Panc1 (cell line): Measurements from ENCODE around the gene FKBP5. TPM values are rescaled to one million over a fixed set of nuclear protein-coding genes. Genes with fewer than 3 reads are reported as not detected.
"Not testable (repeated sequence)": the region's sequence is repeated elsewhere in the genome, so short reads cannot be mapped to it uniquely, and the experiment has no call there.

ENCODE experiments used
- ATAC-seq: fragments of 200-7000 bp; cut with Tn5 transposase; 2 replicates; pipeline ENCODE4 v1.9.1; 2020; ENCODE audit warnings: mild to moderate bottlenecking, moderate library complexity
- BruUV-seq: library from RNA; stranded (reverse); fragments of 400-500 nt; replicated peaks from 2 replicates; lab custom pipeline; 2021; lab: Mats Ljungman, UMichigan
- CTCF ChIA-PET: fragments of 300-600 bp; sonication (Branson Sonifier 250); formaldehyde crosslinking; loops from one replicate; lab custom pipeline; 2022; ENCODE audit warnings: antibody characterized with exemption; lab: Charles Lee
- POLR2A ChIA-PET: fragments of 300-600 bp; sonication (Branson Sonifier 250); formaldehyde crosslinking; loops from one replicate; lab custom pipeline; 2022; ENCODE audit warnings: antibody characterized with exemption; lab: Charles Lee
- DNase-seq: peaks from one replicate; pipeline ENCODE4 v3.0.0-alpha.2; 2010; ENCODE audit warnings: low read depth, low spot score
- H3K27ac ChIP-seq: 2 replicates; pipeline ENCODE4 v1.5.1; 2011; ENCODE audit warnings: mild to moderate bottlenecking, low read length, inconsistent platforms
- H3K27me3 ChIP-seq: fragments of 200-500 bp; sonication (Bioruptor generic); 2 replicates; pipeline ENCODE4 v1.6.0; 2014; ENCODE audit warnings: low read length, inconsistent platforms; ENCODE audit not compliant: control insufficient read depth, insufficient read depth
- H3K36me3 ChIP-seq: fragments of 200-500 bp; sonication (Bioruptor generic); 2 replicates; pipeline ENCODE4 v1.5.1; 2014; ENCODE audit warnings: inconsistent platforms, mild to moderate bottlenecking, low read length, moderate library complexity; ENCODE audit not compliant: control insufficient read depth, insufficient read depth
- H3K4me1 ChIP-seq: 2 replicates; pipeline ENCODE4 v1.5.1; 2011; ENCODE audit warnings: inconsistent platforms, mild to moderate bottlenecking, low read length, moderate library complexity; ENCODE audit not compliant: control insufficient read depth, insufficient read depth
- H3K4me3 ChIP-seq, 2 experiments: 2 replicates each; pipeline ENCODE4 v1.5.1; 2011 to 2012; ENCODE audit warnings: low read depth in 2 of 2, low read length in 2 of 2, mild to moderate bottlenecking in 2 of 2, inconsistent platforms in 1 of 2, moderate library complexity in 1 of 2
- H3K9me3 ChIP-seq: fragments of 200-500 bp; sonication (Bioruptor generic); 2 replicates; pipeline ENCODE4 v1.5.1; 2014; ENCODE audit warnings: low read depth, mild to moderate bottlenecking, inconsistent platforms, low read length, moderate library complexity; ENCODE audit not compliant: control insufficient read depth, insufficient read depth
- POLR2AphosphoS5 ChIP-seq: IDR thresholded peaks from 2 replicates; pipeline ENCODE4 v1.6.1; 2012; ENCODE audit warnings: mild to moderate bottlenecking, low read depth, low read length, moderate library complexity
- SIN3A ChIP-seq: IDR thresholded peaks from 2 replicates; pipeline ENCODE4 v1.6.1; 2012; ENCODE audit warnings: low read depth, mild to moderate bottlenecking, low read length, moderate library complexity, borderline replicate concordance; ENCODE audit not compliant: insufficient read depth
- TCF7L2 ChIP-seq: IDR thresholded peaks from 2 replicates; pipeline ENCODE4 v1.6.1; 2011; ENCODE audit warnings: mild to moderate bottlenecking, low read depth, low read length, inconsistent platforms
- in situ Hi-C: cut with HindIII; loops from 2 replicates; pipeline ENCODE4 v1.10.0; 2016; ENCODE audit warnings: low sequenced_read_pairs, low pct_unique_long_range_greater_than_20kb
- intact Hi-C: fragments of 100-400 bp; cut with micrococcal nuclease; formaldehyde crosslinking; loops from one replicate; pipeline ENCODE4 v1.10.0; 2022; ENCODE audit not compliant: unreplicated experiment
- total RNA-seq: library from RNA; stranded (reverse); gene quantifications from one replicate; pipeline ENCODE4 v1.2.1, GENCODE V29; 2021; ENCODE audit not compliant: unreplicated experiment
- TF ChIP-seq, protein P1 (sequence below), 2 experiments: IDR thresholded peaks; 2 replicates each; pipeline ENCODE4 v1.6.1; 2011 to 2012; ENCODE audit warnings: low read depth in 2 of 2, control low read depth in 1 of 2, low read length in 1 of 2, mild to moderate bottlenecking in 1 of 2, moderate library complexity in 1 of 2; ENCODE audit not compliant: insufficient read depth in 1 of 2
- TF ChIP-seq, protein P2 (sequence below): fragments of 450-650 bp; IDR thresholded peaks from 2 replicates; pipeline ENCODE4 v1.5.1; 2017; ENCODE audit warnings: mild to moderate bottlenecking

Gene FKBP5
- total RNA-seq, 1 experiment from 2014 or later, result 25.2 TPM

DNA sequence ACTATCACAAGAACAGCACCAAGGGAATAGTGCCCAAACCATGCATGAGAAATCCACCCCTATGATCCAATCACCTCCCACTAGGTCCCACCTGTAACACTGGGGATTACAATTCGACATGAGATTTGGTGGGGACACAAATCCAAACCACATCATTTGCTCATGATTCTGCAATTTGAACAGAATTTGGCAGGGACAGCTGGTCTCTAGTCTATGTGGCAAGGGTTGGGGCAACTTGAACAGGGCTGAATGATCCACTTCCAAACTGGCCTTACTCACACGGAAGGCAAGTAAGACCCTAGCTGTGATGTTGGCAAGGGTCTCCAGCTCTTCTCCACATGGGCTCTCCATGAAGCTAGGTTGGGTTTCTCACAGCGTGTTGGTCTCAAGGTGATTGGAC lies 10.1 kb upstream of the FKBP5 start:
- H3K4me1 ChIP-seq, result no peaks in the 10 kb centered on the region
- H3K4me3 ChIP-seq, result no peak overlapping the region
- CTCF ChIA-PET, result no interaction called here
- ATAC-seq (no peak), DNase-seq (no peak)
- no TSS peak for BruUV-seq
- POLR2A ChIA-PET, result no interaction called here
- in situ Hi-C loops (no loop called here), intact Hi-C loops (no loop called here)
- H3K36me3 ChIP-seq, result no peaks in the 10 kb centered on the region
- H3K27me3 ChIP-seq, result no peaks in the 10 kb centered on the region
- H3K27ac ChIP-seq, result no peak overlapping the region
- no peaks in the 10 kb centered on the region for H3K9me3 ChIP-seq
- TF ChIP-seq POLR2AphosphoS5 (no peak), TCF7L2 (no peak)

DNA sequence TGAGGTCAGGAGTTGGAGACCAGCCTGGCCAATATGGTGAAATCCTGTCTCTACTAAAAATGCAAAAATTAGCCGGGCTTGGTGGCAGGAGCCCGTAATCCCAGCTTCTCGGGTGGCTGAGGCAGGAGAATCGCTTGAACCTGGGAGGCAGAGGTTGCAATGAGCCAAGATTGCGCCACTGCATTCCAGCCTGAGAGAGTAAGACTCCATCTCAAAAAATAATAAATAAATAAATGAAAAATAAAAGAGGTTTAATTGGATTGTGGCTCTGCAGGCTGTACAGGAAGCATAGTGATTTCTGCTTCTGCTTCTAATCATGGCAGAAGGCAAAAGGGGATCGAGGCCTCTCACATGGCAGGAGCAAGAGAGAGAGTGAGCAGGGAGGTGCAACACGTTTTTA lies 9.7 kb upstream of the FKBP5 start:
- intact Hi-C loops, H3K36me3 ChIP-seq, ATAC-seq, DNase-seq, H3K27ac ChIP-seq, BruUV-seq, CTCF ChIA-PET, H3K27me3 ChIP-seq, H3K9me3 ChIP-seq, in situ Hi-C loops, H3K4me3 ChIP-seq, H3K4me1 ChIP-seq, POLR2A ChIA-PET: not testable (repeated sequence)

DNA sequence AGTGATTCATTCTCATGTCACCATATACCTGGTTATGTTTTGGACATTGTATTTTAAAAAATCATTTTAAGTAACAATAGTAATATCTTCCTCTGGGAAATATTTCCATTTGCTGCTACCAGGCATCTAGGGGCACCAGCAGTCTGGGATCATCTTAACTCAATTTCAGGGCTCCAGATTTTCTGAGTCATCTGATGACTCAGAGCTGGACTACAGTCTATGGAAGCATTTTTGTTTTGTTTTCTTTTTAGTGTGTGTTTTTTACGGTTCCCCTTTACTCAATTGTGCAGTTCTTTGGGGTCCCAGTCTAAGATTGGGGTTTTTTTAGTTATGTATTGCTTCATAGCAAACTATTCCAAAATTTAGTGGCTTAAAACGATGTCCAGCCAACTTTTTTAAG lies 5.7 kb upstream of the FKBP5 start:
- ChIA-PET POLR2A (no interaction called here), CTCF (no interaction called here)
- H3K4me1 ChIP-seq, result no peaks in the 10 kb centered on the region
- no peaks in the 10 kb centered on the region for H3K36me3 ChIP-seq
- no TSS peak for BruUV-seq
- intact Hi-C loops (no loop called here), in situ Hi-C loops (no loop called here)
- no peak overlapping the region for H3K4me3 ChIP-seq
- no peaks in the 10 kb centered on the region for H3K9me3 ChIP-seq
- TF ChIP-seq, protein P1, sequence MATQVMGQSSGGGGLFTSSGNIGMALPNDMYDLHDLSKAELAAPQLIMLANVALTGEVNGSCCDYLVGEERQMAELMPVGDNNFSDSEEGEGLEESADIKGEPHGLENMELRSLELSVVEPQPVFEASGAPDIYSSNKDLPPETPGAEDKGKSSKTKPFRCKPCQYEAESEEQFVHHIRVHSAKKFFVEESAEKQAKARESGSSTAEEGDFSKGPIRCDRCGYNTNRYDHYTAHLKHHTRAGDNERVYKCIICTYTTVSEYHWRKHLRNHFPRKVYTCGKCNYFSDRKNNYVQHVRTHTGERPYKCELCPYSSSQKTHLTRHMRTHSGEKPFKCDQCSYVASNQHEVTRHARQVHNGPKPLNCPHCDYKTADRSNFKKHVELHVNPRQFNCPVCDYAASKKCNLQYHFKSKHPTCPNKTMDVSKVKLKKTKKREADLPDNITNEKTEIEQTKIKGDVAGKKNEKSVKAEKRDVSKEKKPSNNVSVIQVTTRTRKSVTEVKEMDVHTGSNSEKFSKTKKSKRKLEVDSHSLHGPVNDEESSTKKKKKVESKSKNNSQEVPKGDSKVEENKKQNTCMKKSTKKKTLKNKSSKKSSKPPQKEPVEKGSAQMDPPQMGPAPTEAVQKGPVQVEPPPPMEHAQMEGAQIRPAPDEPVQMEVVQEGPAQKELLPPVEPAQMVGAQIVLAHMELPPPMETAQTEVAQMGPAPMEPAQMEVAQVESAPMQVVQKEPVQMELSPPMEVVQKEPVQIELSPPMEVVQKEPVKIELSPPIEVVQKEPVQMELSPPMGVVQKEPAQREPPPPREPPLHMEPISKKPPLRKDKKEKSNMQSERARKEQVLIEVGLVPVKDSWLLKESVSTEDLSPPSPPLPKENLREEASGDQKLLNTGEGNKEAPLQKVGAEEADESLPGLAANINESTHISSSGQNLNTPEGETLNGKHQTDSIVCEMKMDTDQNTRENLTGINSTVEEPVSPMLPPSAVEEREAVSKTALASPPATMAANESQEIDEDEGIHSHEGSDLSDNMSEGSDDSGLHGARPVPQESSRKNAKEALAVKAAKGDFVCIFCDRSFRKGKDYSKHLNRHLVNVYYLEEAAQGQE (IDR thresholded peaks at IDR 0.05; ENCODE audit: insufficient read depth in 1 of 2, low read depth in 2 of 2, low read length in 1 of 2), result no peak
- TF ChIP-seq TCF7L2 (no peak), POLR2AphosphoS5 (no peak), SIN3A (no peak)
- TF ChIP-seq, protein P2, sequence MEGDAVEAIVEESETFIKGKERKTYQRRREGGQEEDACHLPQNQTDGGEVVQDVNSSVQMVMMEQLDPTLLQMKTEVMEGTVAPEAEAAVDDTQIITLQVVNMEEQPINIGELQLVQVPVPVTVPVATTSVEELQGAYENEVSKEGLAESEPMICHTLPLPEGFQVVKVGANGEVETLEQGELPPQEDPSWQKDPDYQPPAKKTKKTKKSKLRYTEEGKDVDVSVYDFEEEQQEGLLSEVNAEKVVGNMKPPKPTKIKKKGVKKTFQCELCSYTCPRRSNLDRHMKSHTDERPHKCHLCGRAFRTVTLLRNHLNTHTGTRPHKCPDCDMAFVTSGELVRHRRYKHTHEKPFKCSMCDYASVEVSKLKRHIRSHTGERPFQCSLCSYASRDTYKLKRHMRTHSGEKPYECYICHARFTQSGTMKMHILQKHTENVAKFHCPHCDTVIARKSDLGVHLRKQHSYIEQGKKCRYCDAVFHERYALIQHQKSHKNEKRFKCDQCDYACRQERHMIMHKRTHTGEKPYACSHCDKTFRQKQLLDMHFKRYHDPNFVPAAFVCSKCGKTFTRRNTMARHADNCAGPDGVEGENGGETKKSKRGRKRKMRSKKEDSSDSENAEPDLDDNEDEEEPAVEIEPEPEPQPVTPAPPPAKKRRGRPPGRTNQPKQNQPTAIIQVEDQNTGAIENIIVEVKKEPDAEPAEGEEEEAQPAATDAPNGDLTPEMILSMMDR, result no peak
- DNase-seq, result no peak
- H3K27me3 ChIP-seq, result no peaks in the 10 kb centered on the region
- H3K27ac ChIP-seq, result no peak overlapping the region
- no peak for ATAC-seq
